Activated CD8-positive, alpha-beta memory T cell treated with anti-CD3 and anti-CD28 coated beads, Interleukin-2, amount 50 U/mL, for 24 hours (primary cell): ENCODE data around the gene TCFL5.

Source experiments
- DNase-seq: peaks from one replicate; pipeline ENCODE4 v3.0.0-alpha.2; 2020; ENCODE audit errors: extremely low read depth

Gene TCFL5

GRCh38 chr20:62861726-62862336 lies at the start of gene TCFL5:
Gene TCFL5 (minus strand): TSS chr20:62861822. CDS start chr20:62861670, 152 bp downstream.
- peak; percentile 73 for DNase-seq

- DNase-seq = no peak
These were observed 49.3 kb upstream of the TCFL5 start for GRCh38 chr20:62910777-62911497.

- DNase-seq = no peak
These were observed 48.7 kb upstream of the TCFL5 start for GRCh38 chr20:62910217-62910766.

- DNase-seq = no peak
These were observed 47.6 kb upstream of the TCFL5 start for GRCh38 chr20:62908971-62909791.

GRCh38 chr20:62907384-62908317 lies 46.0 kb upstream of the TCFL5 start:
- DNase-seq = no peak

- no peak for DNase-seq
These were observed 45.2 kb upstream of the TCFL5 start for GRCh38 chr20:62906647-62907375.

- no peak for DNase-seq
These were observed 44.6 kb upstream of the TCFL5 start for GRCh38 chr20:62906209-62906608.

- DNase-seq = no peak
These were observed 44.0 kb upstream of the TCFL5 start for GRCh38 chr20:62905536-62906117.

GRCh38 chr20:62902926-62903615 lies 41.4 kb upstream of the TCFL5 start:
- DNase-seq = no peak

- no peak for DNase-seq
These were observed 40.3 kb upstream of the TCFL5 start for GRCh38 chr20:62901891-62902290.

- DNase-seq = no peak
These were observed 39.3 kb upstream of the TCFL5 start for GRCh38 chr20:62900692-62901584.

- peak; percentile 44 for DNase-seq
These were observed 38.5 kb upstream of the TCFL5 start for GRCh38 chr20:62900052-62900691.

GRCh38 chr20:62899633-62900051 lies 38.0 kb upstream of the TCFL5 start:
- no peak for DNase-seq

GRCh38 chr20:62898970-62899632 lies 37.5 kb upstream of the TCFL5 start:
- DNase-seq = no peak

GRCh38 chr20:62898093-62898964 lies 36.7 kb upstream of the TCFL5 start:
- no peak for DNase-seq

- no peak for DNase-seq
These were observed 36.0 kb upstream of the TCFL5 start for GRCh38 chr20:62897666-62898065.
